ENCODE data around the gene CXCL17.

Gene CXCL17

GRCh38 chr19:42402376-42403116 lies 40.2 kb downstream of the CXCL17 start:
- Histone ChIP-seq H3K27ac (ENCODE audit: poor library complexity, severe bottlenecking) (no peak overlapping the region), H3K9me3 (ENCODE audit: severe bottlenecking) (no peaks in the 10 kb centered on the region), H3K27me3 (ENCODE audit: insufficient read depth, poor library complexity, severe bottlenecking) (no peaks in the 10 kb centered on the region), H3K36me3 (ENCODE audit: low read depth) (no peaks in the 10 kb centered on the region; the same call in 1 of the 2 replicates), H3K4me1 (ENCODE audit: insufficient read depth, poor library complexity, severe bottlenecking) (no peaks in the 10 kb centered on the region), H3K4me3 (ENCODE audit: severe bottlenecking) (no peak overlapping the region)
- no peak for DNase-seq (ENCODE audit: low spot score)
- no peak for TF ChIP-seq CTCF (IDR thresholded peaks at IDR 0.05; ENCODE audit: poor library complexity, severe bottlenecking)
- ATAC-seq (ENCODE audit: low read depth) = no peak

- TF ChIP-seq CTCF (IDR thresholded peaks at IDR 0.05; ENCODE audit: poor library complexity, severe bottlenecking) = peak; percentile 90
These were observed 41.1 kb downstream of the CXCL17 start for GRCh38 chr19:42401365-42402303.

GRCh38 chr19:42400404-42400803 lies 42.3 kb downstream of the CXCL17 start:
- Histone ChIP-seq H3K36me3 (ENCODE audit: low read depth) (no peaks in the 10 kb centered on the region; the same call in 1 of the 2 replicates), H3K27ac (ENCODE audit: poor library complexity, severe bottlenecking) (no peak overlapping the region), H3K4me3 (ENCODE audit: severe bottlenecking) (no peak overlapping the region), H3K9me3 (ENCODE audit: severe bottlenecking) (no peaks in the 10 kb centered on the region), H3K4me1 (ENCODE audit: insufficient read depth, poor library complexity, severe bottlenecking) (peaks cover 4% of the 10 kb centered on the region), H3K27me3 (ENCODE audit: insufficient read depth, poor library complexity, severe bottlenecking) (no peaks in the 10 kb centered on the region)
- ATAC-seq (ENCODE audit: low read depth) = no peak
- TF ChIP-seq CTCF (IDR thresholded peaks at IDR 0.05; ENCODE audit: poor library complexity, severe bottlenecking) = no peak
- no peak for DNase-seq (ENCODE audit: low spot score)

More at GRCh38 chr19:42401365-42402303, 41.1 kb downstream of the CXCL17 start:
- Histone ChIP-seq H3K36me3 (ENCODE audit: low read depth) (no peaks in the 10 kb centered on the region; the same call in 1 of the 2 replicates), H3K27ac (ENCODE audit: poor library complexity, severe bottlenecking) (no peak overlapping the region), H3K4me3 (ENCODE audit: severe bottlenecking) (peak overlapping the region; percentile 30), H3K27me3 (ENCODE audit: insufficient read depth, poor library complexity, severe bottlenecking) (no peaks in the 10 kb centered on the region), H3K4me1 (ENCODE audit: insufficient read depth, poor library complexity, severe bottlenecking) (no peaks in the 10 kb centered on the region), H3K9me3 (ENCODE audit: severe bottlenecking) (no peaks in the 10 kb centered on the region)
- ATAC-seq (ENCODE audit: low read depth) (peak; percentile 57), DNase-seq (ENCODE audit: low spot score) (no peak)

- Histone ChIP-seq H3K36me3 (ENCODE audit: low read depth) (no peaks in the 10 kb centered on the region), H3K9me3 (ENCODE audit: severe bottlenecking) (no peaks in the 10 kb centered on the region), H3K27ac (ENCODE audit: poor library complexity, severe bottlenecking) (peak overlapping the region; percentile 72), H3K27me3 (ENCODE audit: insufficient read depth, poor library complexity, severe bottlenecking) (no peaks in the 10 kb centered on the region), H3K4me1 (ENCODE audit: insufficient read depth, poor library complexity, severe bottlenecking) (peaks cover 4% of the 10 kb centered on the region), H3K4me3 (ENCODE audit: severe bottlenecking) (peak overlapping the region; percentile 46)
- ATAC-seq (ENCODE audit: low read depth) (no peak; the same call in 2 of the 3 replicates), DNase-seq (ENCODE audit: low spot score) (no peak)
- no peak for TF ChIP-seq CTCF (IDR thresholded peaks at IDR 0.05; ENCODE audit: poor library complexity, severe bottlenecking)
These were observed 45.2 kb downstream of the CXCL17 start for GRCh38 chr19:42397263-42398166.

Measured in RWPE2 (cell line).